Stimulated activated CD4-positive, alpha-beta T cell treated with anti-CD3 and anti-CD28 coated beads, Interleukin-12 subunit alpha, Interleukin-12 subunit beta, amount 100 ng/mL, for 4 hours (primary cell): Measurements from ENCODE around the gene SLC16A14.

Experiments
- DNase-seq: peaks from one replicate; pipeline ENCODE4 v3.0.0-alpha.2; 2020

SLC16A14 gene

GRCh38 chr2:230023313-230023712 lies 45.4 kb downstream of the SLC16A14 start:
- DNase-seq = no peak

DNA sequence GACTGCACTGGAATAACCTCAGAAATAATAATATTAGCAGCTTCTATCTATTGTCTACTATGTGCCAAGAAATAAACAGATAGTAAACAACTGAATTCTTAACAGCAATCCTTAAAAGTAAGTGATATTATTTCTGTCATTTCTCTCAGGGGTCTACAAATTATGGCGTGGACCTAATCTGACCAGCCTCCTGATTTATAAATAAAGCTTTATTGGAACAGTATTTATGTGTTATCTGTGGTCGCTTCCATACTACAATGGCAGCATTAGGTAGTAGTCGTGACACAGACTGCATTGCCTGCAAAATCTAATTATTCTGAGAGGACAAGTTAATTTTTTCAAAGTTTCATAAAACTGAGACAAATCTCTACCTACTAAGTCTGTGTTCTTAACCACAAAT lies 49.0 kb downstream of the SLC16A14 start:
- DNase-seq = no peak

DNA sequence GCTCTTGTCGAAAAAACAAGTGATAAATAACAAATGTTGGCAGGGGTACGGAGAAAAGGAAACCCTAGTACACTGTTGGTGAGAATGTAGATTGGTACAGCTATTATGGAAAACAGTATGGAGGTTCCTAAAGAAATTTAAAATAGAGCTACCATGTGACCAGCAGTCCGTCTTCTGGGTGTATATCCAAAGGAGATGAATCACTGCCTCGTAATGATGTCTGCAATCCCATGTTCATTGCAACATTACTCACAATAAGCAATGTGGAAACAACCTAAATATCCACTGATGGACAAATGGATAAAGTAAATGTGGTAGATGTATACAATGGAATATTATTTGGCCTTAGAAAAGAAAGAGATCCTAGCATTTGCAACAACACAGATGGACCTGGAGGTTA lies 50.6 kb downstream of the SLC16A14 start:
- DNase-seq = no peak

- DNase-seq = no peak
Measured at GRCh38 chr2:230016844-230017243, 51.9 kb downstream of the SLC16A14 start.

- DNase-seq = no peak
Measured at GRCh38 chr2:230012267-230012884, 56.3 kb downstream of the SLC16A14 start.

- no peak for DNase-seq
Measured at GRCh38 chr2:230011617-230012016, 57.1 kb downstream of the SLC16A14 start.

GRCh38 chr2:230010501-230010900 lies 58.2 kb downstream of the SLC16A14 start:
- DNase-seq = no peak

DNA sequence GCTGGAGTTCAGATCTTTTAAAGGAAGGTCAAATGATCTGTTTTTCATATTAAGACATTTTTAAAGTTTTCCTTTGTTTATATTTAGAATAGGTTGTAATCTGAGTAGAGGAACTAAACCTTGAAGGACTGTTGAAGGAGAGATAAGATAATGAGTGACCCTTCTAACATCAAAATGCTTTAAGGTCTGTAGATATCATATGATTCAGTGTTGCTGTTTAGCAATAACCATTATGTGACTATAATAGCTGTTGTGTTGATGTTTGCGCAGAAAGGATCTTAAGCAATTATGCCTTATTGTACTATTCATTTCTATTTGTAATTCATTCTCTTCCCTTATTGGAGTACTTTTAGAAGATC lies 60.0 kb downstream of the SLC16A14 start:
- no peak for DNase-seq

DNA sequence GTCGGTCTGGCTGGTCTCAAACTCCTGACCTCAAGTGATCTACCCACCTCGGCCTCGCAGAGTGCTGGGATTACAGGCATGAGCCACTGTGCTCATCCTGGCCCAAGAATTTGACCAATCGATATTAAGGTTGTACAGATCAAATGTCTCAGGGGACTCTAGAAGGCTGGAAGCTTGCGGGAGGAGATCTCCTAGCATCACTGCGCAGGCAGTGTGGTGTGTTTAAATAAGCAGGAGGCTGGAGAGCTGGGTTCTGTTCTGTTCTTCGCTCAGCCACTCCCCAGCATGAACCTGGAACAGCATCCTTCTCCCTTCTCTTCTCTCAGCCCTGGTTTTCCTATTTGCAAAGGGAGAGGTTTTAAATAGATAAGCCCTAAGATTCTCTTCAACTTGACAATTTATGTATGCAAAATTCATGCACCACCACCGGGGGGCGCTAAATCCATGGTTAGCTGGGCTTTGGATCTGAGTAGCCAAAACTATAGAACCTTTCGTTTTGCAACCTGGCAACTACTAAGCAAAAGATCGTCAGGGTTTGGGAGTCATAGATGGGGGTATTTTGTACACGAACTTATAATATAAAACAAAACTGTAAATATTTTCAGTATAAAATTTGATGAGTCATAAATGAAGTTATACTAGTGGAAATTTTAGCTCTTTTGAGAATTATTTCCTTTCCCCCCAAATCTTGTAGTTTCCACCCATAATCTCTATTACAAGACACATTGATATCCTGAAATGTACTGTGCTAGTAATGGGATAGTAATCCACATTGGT lies 60.6 kb downstream of the SLC16A14 start:
- DNase-seq = peak; percentile 82

DNA sequence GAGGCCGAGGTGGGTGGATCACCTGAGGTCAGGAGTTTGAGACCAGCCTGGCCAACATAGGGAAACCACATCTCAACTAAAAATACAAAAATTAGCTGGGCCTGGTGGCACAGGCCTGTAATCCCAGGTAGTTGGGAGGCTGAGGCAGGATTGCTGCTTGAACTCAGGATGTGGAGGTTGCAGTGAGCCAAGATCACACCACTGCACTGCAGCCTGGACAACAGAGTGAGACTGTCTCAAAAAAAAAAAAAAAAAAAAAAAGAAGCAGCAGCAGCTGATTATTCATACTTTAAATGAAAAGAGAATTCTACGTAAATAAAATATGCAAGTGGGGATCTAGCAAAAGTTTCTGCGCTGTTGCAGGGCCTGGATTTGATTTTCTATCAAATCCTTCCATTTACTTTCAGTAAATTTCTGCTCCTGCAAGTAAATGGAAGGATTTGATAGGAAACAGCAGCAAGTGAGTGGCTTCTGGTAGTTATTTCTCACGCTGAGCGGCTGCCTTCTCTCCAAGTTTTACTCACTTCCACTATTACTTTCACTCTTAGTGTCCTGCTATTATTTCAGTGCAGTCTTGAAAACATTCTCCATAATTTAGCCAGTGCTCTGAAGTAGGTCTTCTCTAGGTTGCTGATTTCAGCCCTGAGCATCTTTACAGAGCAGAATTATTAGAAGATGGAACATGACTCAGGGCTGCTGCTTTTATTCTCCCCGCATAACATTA lies 68.4 kb downstream of the SLC16A14 start:
- no peak for DNase-seq

DNA sequence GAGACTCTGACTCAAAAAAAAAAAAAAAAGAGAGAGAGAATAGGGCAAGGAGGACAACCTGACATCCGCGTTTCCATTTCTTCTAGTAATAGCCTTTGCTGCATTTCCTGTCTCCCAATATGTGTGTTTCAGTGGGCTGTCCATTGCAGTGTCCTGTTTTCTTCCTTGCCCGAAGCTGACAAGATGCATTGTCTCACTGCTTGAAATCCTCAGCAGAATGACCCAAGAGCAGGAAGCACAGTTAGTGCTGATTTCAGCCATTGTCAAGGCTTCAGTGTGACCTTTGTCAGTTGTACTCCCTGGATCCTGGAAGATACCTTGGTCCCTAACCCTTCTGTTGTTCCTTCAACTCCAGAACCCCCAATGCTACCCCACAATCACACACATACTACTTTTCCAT lies 71.2 kb downstream of the SLC16A14 start:
- no peak for DNase-seq

- no peak for DNase-seq
Measured at GRCh38 chr2:229996320-229996719, 72.4 kb downstream of the SLC16A14 start.

DNA sequence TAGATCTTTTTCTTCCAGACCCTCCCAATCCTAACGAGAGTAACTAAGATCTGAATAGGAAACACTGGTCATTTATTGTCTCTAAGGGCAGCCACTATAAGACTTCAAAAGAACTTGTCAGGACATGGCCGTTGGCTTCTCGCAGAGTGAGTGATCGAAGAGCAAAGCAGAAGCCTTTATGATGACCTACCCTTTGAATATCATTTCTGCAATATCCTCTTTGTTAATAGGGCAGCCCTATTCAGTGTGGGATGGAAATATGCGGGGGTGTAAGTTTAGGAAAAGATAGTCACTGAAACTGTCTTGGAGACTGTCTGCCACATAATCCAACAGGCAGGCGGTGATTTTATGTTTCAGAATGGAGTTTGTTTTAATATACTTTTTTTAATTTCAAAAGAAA lies 75.5 kb downstream of the SLC16A14 start:
- no peak for DNase-seq
